NCI-H1436 (cell line): ENCODE measurements around the gene LCN6.
"Not testable (repeated sequence)": the region's sequence is repeated elsewhere in the genome, so short reads cannot be mapped to it uniquely, and the experiment has no call there.

Experiments used
- DNase-seq: peaks from one replicate; lab custom pipeline; 2025; lab: John Stamatoyannopoulos, UW

LCN6 gene

GRCh38 chr9:136759436-136760325 lies 11.4 kb upstream of the LCN6 start:
- DNase-seq = no peak

GRCh38 chr9:136759001-136759400 lies 10.7 kb upstream of the LCN6 start:
- DNase-seq = no peak

- DNase-seq = no peak
Measured at GRCh38 chr9:136757751-136758140, 9.4 kb upstream of the LCN6 start.

- DNase-seq = no peak
Measured at GRCh38 chr9:136757328-136757727, 9.0 kb upstream of the LCN6 start.

- no peak for DNase-seq
Measured at GRCh38 chr9:136756836-136757235, 8.5 kb upstream of the LCN6 start.

- DNase-seq = no peak
Measured at GRCh38 chr9:136756134-136756438, 7.8 kb upstream of the LCN6 start.

- DNase-seq = not testable (repeated sequence)
Measured at GRCh38 chr9:136755302-136756133, 7.2 kb upstream of the LCN6 start.

- DNase-seq = no peak
Measured at GRCh38 chr9:136754626-136755301, 6.4 kb upstream of the LCN6 start.

GRCh38 chr9:136754059-136754572 lies 5.8 kb upstream of the LCN6 start:
- no peak for DNase-seq

GRCh38 chr9:136753371-136754058 lies 5.2 kb upstream of the LCN6 start:
- DNase-seq = no peak

- DNase-seq = no peak
Measured at GRCh38 chr9:136751814-136752213, 3.5 kb upstream of the LCN6 start.

GRCh38 chr9:136751244-136751643 lies 2.9 kb upstream of the LCN6 start:
- no peak for DNase-seq

GRCh38 chr9:136750526-136750925 lies 2.2 kb upstream of the LCN6 start:
- DNase-seq = no peak

GRCh38 chr9:136748666-136749611 lies 614 bp upstream of the LCN6 start:
- DNase-seq = no peak

- DNase-seq = no peak
Measured at GRCh38 chr9:136747161-136748060, 914 bp downstream of the LCN6 start.

GRCh38 chr9:136746621-136747020 lies 1.7 kb downstream of the LCN6 start:
- no peak for DNase-seq

GRCh38 chr9:136746155-136746490 lies 2.2 kb downstream of the LCN6 start:
- no peak for DNase-seq

- no peak for DNase-seq
Measured at GRCh38 chr9:136745389-136746154, 2.8 kb downstream of the LCN6 start.

- no peak for DNase-seq
Measured at GRCh38 chr9:136744773-136745172, 3.6 kb downstream of the LCN6 start.
